CD4-positive, alpha-beta T cell treated with Interleukin-15 for 4 hours (primary cell): ENCODE results near the gene HEMK1.

ENCODE experiments used
- DNase-seq: peaks from one replicate; pipeline ENCODE4 v3.0.0-alpha.2; 2020; ENCODE audit warnings: low spot score

The HEMK1 gene

GRCh38 chr3:50637011-50637410 lies 67.7 kb downstream of the HEMK1 start:
- no peak for DNase-seq

DNA sequence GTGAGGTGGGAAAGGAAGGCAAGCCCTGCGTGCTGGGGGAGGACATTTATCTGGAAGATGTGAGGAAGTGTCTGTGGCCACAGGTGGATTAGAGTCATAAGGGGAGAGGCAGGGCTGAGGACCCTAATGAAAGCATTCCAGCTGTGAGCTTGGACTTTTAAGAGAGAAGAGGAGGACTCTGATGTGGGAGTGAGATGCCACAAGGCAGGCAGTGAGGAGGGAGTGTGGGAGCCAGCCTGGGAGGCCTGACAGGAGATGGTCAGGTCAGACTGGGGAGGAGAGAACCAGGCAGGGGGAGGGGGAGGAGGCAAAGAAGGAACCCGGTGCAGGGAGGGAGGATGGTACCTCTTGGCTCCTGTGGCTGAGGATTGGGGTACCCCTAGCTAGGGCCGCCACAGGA lies 68.6 kb downstream of the HEMK1 start:
- no peak for DNase-seq

DNA sequence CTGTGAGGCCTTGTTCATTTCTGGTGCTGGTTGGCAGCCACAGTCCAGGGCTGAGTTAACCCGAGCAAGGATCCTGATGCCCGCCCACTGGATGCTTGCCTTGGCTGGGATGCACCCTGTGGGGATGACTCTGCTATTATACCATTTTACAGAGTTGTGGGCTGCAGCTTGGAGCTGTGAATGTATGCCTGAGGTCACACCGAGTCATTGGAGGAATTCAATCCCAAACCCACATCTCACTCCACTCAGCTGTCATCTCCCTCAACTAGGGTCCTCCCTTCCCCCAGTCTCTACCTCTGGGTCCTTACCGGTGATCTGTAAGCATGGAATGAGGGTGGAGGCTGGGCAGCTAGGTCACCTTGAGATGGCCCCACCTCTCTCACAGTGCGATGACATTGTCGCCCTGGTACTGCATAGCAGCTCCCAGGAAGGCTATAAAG lies 69.8 kb downstream of the HEMK1 start:
- no peak for DNase-seq

- no peak for DNase-seq
Observed at GRCh38 chr3:50642382-50642781, 73.1 kb downstream of the HEMK1 start.

- no peak for DNase-seq
Observed at GRCh38 chr3:50644561-50644960, 75.2 kb downstream of the HEMK1 start.

- DNase-seq: no peak
Observed at GRCh38 chr3:50645378-50645777, 76.1 kb downstream of the HEMK1 start.
